ENCODE measurements around the gene UROC1.

DNA sequence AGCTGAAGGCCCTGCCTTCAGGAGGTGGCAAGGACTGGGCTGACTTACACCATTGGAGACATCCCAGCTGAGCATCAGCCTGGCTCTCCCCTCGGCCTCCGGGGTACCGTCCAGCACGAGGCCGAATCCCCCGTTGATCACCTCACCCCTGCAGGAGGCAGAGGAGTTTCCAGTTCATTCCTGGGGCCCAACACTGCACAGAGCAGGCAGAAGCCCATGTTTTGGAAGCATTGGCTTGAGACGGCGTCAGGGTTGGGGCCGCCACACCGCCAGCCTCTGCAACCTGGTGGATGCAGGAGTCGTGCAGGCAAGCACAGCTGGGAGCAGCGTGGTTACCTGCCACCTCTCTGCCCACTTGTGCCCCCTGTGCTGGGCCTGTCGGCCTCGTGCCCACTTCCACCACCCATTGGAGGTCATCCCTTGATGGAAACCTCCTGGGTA lies 34.2 kb downstream of the UROC1 start:
- TF ChIP-seq, protein P1, sequence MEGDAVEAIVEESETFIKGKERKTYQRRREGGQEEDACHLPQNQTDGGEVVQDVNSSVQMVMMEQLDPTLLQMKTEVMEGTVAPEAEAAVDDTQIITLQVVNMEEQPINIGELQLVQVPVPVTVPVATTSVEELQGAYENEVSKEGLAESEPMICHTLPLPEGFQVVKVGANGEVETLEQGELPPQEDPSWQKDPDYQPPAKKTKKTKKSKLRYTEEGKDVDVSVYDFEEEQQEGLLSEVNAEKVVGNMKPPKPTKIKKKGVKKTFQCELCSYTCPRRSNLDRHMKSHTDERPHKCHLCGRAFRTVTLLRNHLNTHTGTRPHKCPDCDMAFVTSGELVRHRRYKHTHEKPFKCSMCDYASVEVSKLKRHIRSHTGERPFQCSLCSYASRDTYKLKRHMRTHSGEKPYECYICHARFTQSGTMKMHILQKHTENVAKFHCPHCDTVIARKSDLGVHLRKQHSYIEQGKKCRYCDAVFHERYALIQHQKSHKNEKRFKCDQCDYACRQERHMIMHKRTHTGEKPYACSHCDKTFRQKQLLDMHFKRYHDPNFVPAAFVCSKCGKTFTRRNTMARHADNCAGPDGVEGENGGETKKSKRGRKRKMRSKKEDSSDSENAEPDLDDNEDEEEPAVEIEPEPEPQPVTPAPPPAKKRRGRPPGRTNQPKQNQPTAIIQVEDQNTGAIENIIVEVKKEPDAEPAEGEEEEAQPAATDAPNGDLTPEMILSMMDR (IDR thresholded peaks at IDR 0.05; ENCODE audit: low read length) = no peak
- TF ChIP-seq EZH2phosphoT487 (IDR thresholded peaks at IDR 0.05; ENCODE audit: low read length) = no peak
